Effector memory CD4-positive, alpha-beta T cell (primary cell): ENCODE data around the gene CALCA.
"Not testable (repeated sequence)": the region's sequence is repeated elsewhere in the genome, so short reads cannot be mapped to it uniquely, and the experiment has no call there.

Experiments
- DNase-seq, 3 donors: peaks; one replicate each; pipeline ENCODE4 v3.0.0-alpha.2; 2020
- H3K27ac ChIP-seq: 2 replicates; pipeline ENCODE4 v1.7.0; 2013; ENCODE audit warnings: mild to moderate bottlenecking, low read length, moderate library complexity; ENCODE audit not compliant: insufficient read depth, poor library complexity, severe bottlenecking
- H3K27me3 ChIP-seq: replicated peaks from 2 replicates; pipeline ENCODE4 v1.7.0; 2013; ENCODE audit warnings: mild to moderate bottlenecking, low read length; ENCODE audit not compliant: insufficient read depth, control insufficient read depth, poor library complexity, severe bottlenecking
- H3K36me3 ChIP-seq: 2 replicates; pipeline ENCODE4 v1.7.0; 2013; ENCODE audit warnings: mild to moderate bottlenecking, low read length, moderate library complexity; ENCODE audit not compliant: control insufficient read depth, insufficient read depth
- H3K4me1 ChIP-seq: 2 replicates; pipeline ENCODE4 v1.7.0; 2013; ENCODE audit warnings: low read length, mild to moderate bottlenecking; ENCODE audit not compliant: control insufficient read depth, insufficient read depth, poor library complexity, severe bottlenecking
- H3K4me3 ChIP-seq: 2 replicates; pipeline ENCODE4 v1.7.0; 2013; ENCODE audit warnings: low read length, low read depth, mild to moderate bottlenecking; ENCODE audit not compliant: insufficient read depth, poor library complexity, severe bottlenecking
- H3K9me3 ChIP-seq: 2 replicates; pipeline ENCODE4 v1.7.0; 2013; ENCODE audit warnings: mild to moderate bottlenecking, low read length, moderate library complexity; ENCODE audit not compliant: control insufficient read depth
- total RNA-seq, 3 donors: gene quantifications; one replicate each; lab custom pipeline; 2026; lab: John Stamatoyannopoulos, UW

CALCA gene
- 0 reads per million in 3 donors for total RNA-seq

- no peak within 1 kb of the TSS for H3K4me3 ChIP-seq
These were observed at the start of gene CALCA for GRCh38 chr11:14971865-14972580. Gene CALCA, minus strand, starts transcription at chr11:14972351. Its CDS starts 1,159 bp downstream, at chr11:14971192.

GRCh38 chr11:15016200-15016599 is 44.0 kb upstream of the CALCA start:
- Histone ChIP-seq H3K4me3 (no peak overlapping the region), H3K27ac (no peak overlapping the region), H3K36me3 (no peaks in the 10 kb centered on the region)

More at GRCh38 chr11:14971865-14972580, at the start of gene CALCA:
- no peak within 1 kb of the TSS for H3K27ac ChIP-seq
- peaks cover 28% of the 10 kb centered on the region for H3K4me1 ChIP-seq
- peaks cover 31% of the 10 kb centered on the region for H3K27me3 ChIP-seq
- DNase-seq = no peak
- H3K9me3 ChIP-seq = no peaks in the 10 kb centered on the region
- no peaks in the 10 kb centered on the region for H3K36me3 ChIP-seq

GRCh38 chr11:15011776-15012345 is 39.7 kb upstream of the CALCA start:
- Histone ChIP-seq H3K4me1 (no peaks in the 10 kb centered on the region), H3K27me3 (no peaks in the 10 kb centered on the region), H3K36me3 (no peaks in the 10 kb centered on the region), H3K9me3 (no peaks in the 10 kb centered on the region), H3K4me3 (no peak overlapping the region), H3K27ac (no peak overlapping the region)
- no peak for DNase-seq

More at GRCh38 chr11:15016200-15016599, 44.0 kb upstream of the CALCA start:
- DNase-seq = no peak
- no peaks in the 10 kb centered on the region for H3K27me3 ChIP-seq
- no peaks in the 10 kb centered on the region for H3K9me3 ChIP-seq
- H3K4me1 ChIP-seq = no peaks in the 10 kb centered on the region

- DNase-seq = no peak
- no peak overlapping the region for H3K4me3 ChIP-seq
- H3K27me3 ChIP-seq = no peaks in the 10 kb centered on the region
- no peak overlapping the region for H3K27ac ChIP-seq
- H3K36me3 ChIP-seq = no peaks in the 10 kb centered on the region
- no peaks in the 10 kb centered on the region for H3K4me1 ChIP-seq
- no peaks in the 10 kb centered on the region for H3K9me3 ChIP-seq
These were observed 38.7 kb upstream of the CALCA start for GRCh38 chr11:15010865-15011264.

GRCh38 chr11:15006139-15006759 is 34.1 kb upstream of the CALCA start:
- DNase-seq = no peak
- Histone ChIP-seq H3K9me3 (no peaks in the 10 kb centered on the region), H3K4me1 (no peaks in the 10 kb centered on the region), H3K36me3 (no peaks in the 10 kb centered on the region), H3K4me3 (no peak overlapping the region), H3K27me3 (no peaks in the 10 kb centered on the region), H3K27ac (no peak overlapping the region)

- H3K27ac ChIP-seq, H3K4me3 ChIP-seq, DNase-seq, H3K36me3 ChIP-seq, H3K4me1 ChIP-seq, H3K27me3 ChIP-seq, H3K9me3 ChIP-seq: not testable (repeated sequence)
These were observed 16.0 kb upstream of the CALCA start for GRCh38 chr11:14988133-14988532.

- no peaks in the 10 kb centered on the region for H3K36me3 ChIP-seq
- no peak overlapping the region for H3K27ac ChIP-seq
- no peak overlapping the region for H3K4me3 ChIP-seq
- DNase-seq = no peak
- no peaks in the 10 kb centered on the region for H3K4me1 ChIP-seq
- H3K27me3 ChIP-seq = no peaks in the 10 kb centered on the region
- H3K9me3 ChIP-seq = no peaks in the 10 kb centered on the region
These were observed 9.4 kb upstream of the CALCA start for GRCh38 chr11:14981507-14981906.

- H3K4me1 ChIP-seq = no peaks in the 10 kb centered on the region
- no peak overlapping the region for H3K4me3 ChIP-seq
- DNase-seq = no peak
- H3K27me3 ChIP-seq = no peaks in the 10 kb centered on the region
- H3K9me3 ChIP-seq = no peaks in the 10 kb centered on the region
- no peak overlapping the region for H3K27ac ChIP-seq
- H3K36me3 ChIP-seq = no peaks in the 10 kb centered on the region
These were observed 8.7 kb upstream of the CALCA start for GRCh38 chr11:14980854-14981253.

GRCh38 chr11:14977101-14977880 is 5.1 kb upstream of the CALCA start:
- peaks cover 24% of the 10 kb centered on the region for H3K27me3 ChIP-seq
- DNase-seq = no peak
- no peak overlapping the region for H3K4me3 ChIP-seq
- no peaks in the 10 kb centered on the region for H3K9me3 ChIP-seq
- H3K36me3 ChIP-seq = no peaks in the 10 kb centered on the region
- H3K27ac ChIP-seq = no peak overlapping the region
- H3K4me1 ChIP-seq = peaks cover 25% of the 10 kb centered on the region
